PC-3 (cell line): Measurements from ENCODE around the gene CCDC174.

Source experiments
- EZH2 ChIP-seq: fragments of 300-600 bp; sonication (generic); IDR thresholded peaks from one replicate; pipeline ENCODE4 v1.6.1; 2017; ENCODE audit warnings: antibody characterized with exemption, mild to moderate bottlenecking, low read length; ENCODE audit not compliant: unreplicated experiment
- TF ChIP-seq, protein P1 (sequence below): fragments of 300-600 bp; sonication (generic); conservative IDR thresholded peaks from 2 replicates; pipeline ENCODE4 v1.5.1; 2017; ENCODE audit warnings: antibody characterized with exemption, low read depth, mild to moderate bottlenecking, low read length

DNA sequence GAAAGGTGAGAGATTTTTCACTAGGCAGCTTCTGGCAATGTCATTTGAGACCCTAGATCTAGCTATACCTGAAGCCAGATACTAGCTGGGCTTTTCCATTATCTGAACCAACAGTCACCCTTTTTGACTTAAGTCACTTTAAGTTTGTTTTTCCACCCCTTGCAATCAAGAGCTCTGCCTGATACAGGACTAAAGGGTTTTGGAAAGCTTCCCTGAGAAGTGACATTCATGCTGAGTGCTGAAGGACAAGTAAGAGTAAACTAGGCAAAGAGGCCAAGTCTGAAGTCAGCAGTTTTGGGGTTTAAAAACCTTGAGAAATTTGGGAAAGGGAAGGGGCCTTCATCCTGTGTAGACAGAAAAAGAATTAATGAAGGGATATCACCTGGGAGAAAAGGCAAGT is 27.1 kb upstream of the CCDC174 start:
- TF ChIP-seq, protein P1, sequence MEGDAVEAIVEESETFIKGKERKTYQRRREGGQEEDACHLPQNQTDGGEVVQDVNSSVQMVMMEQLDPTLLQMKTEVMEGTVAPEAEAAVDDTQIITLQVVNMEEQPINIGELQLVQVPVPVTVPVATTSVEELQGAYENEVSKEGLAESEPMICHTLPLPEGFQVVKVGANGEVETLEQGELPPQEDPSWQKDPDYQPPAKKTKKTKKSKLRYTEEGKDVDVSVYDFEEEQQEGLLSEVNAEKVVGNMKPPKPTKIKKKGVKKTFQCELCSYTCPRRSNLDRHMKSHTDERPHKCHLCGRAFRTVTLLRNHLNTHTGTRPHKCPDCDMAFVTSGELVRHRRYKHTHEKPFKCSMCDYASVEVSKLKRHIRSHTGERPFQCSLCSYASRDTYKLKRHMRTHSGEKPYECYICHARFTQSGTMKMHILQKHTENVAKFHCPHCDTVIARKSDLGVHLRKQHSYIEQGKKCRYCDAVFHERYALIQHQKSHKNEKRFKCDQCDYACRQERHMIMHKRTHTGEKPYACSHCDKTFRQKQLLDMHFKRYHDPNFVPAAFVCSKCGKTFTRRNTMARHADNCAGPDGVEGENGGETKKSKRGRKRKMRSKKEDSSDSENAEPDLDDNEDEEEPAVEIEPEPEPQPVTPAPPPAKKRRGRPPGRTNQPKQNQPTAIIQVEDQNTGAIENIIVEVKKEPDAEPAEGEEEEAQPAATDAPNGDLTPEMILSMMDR, result no peak
- TF ChIP-seq EZH2, result no peak
